GM19025 (cell line): Measurements from ENCODE around the gene ANKRD35.
"Not testable (repeated sequence)": the region's sequence is repeated elsewhere in the genome, so short reads cannot be mapped to it uniquely, and the experiment has no call there.

Experiments
- ATAC-seq: cut with Tn5 transposase; IDR thresholded peaks from one replicate; pipeline ENCODE4 v1.9.1; 2021; ENCODE audit warnings: mild to moderate bottlenecking, low read depth, moderate library complexity; ENCODE audit not compliant: unreplicated experiment

The ANKRD35 gene

DNA sequence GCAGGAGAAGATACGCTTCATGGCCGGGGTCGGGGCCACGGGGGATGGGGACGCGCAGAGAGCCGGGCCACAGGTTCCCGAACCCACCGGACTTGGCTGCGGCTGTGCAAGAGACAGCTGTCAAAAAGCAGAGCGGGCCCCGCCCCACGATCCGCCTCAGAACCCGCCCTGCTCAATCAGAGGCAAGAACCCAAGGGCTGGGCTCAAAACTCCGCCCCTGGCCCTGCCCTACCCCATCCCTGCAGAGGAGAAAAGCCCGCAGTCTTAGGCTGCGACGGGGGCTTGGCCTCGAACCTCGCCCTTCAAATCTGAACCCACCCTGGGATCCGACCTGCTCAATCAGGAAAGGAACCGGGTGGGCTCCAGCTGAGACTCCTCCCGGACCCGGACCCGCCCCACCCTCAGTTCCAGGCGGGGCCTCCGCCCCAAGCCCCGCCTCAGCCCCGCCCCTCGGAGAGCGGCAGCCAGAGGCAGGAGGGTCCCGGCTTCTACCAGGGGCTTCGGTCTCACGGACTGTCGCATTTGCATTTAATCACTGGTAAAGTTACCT is at the start of gene ANKRD35:
ANKRD35 (minus strand) TSS at position 129 of the 550 bp plus-strand sequence; CDS start at position 21, 108 bp downstream.
- peak; percentile 100 for ATAC-seq

DNA sequence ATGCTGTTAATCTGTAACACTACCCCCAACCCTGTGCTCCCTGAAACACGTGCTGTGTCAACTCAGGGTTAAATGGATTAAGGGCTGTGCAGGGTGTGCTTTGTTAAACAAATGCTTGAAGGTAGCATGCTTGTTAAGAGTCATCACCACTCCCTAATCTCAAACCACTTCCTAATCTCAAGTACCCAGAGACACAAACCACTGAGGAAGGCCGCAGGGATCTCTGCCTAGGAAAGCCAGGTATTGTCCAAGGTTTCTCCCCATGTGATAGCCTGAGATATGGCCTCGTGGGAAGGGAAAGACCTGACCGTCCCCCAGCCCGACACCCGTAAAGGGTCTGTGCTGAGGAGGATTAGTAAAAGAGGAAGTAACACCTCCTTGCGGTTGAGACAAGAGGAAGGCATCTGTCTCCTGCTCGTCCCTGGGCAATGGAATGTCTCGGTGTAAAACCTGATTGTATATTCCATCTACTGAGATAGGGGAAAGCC is 46.9 kb upstream of the ANKRD35 start:
- ATAC-seq, result not testable (repeated sequence)

GRCh38 chr1:145927916-145928643 is 42.4 kb upstream of the ANKRD35 start:
- no peak for ATAC-seq

GRCh38 chr1:145927063-145927886 is 41.6 kb upstream of the ANKRD35 start, which contains the start of gene RBM8A:
Gene RBM8A (minus strand): TSS chr1:145927484. CDS start chr1:145927426, 58 bp downstream.
- peak; percentile 97 for ATAC-seq

DNA sequence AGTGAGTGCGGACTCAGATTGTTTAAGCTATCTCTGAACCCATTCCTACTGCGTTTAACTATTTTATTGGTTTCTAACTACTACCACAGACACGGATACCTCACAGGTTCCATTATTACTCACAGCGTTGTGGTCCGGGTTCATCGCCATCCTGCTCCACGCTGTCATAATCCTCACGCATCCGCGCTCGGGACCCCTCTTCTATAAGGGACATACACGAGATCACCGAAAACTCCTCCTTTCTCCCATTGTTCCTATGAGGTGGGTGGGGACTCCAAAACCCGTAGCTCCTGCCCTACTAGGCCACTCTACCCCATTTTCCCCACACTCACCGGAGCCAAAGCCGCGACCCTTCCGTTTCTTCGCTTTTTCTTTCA is 41.0 kb upstream of the ANKRD35 start:
- ATAC-seq, result no peak

DNA sequence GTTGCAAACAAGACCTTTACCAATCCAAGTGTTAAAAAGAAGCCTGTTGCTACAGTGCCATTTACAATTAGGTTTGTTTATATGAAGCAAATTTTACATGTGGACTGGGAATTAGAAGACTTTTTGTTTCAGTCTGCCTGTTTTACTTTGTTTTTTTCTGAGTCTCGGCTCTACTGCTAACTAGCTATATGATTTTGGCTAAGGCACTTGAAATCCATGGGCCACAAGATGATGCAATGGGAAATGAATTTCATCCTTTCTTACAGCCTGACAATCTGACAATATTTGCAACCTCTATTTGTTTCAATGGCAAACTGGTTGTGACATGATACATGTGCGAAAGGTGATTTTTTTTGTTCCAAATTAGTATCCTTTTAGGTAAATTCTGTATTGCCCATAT is 36.6 kb upstream of the ANKRD35 start:
- no peak for ATAC-seq

DNA sequence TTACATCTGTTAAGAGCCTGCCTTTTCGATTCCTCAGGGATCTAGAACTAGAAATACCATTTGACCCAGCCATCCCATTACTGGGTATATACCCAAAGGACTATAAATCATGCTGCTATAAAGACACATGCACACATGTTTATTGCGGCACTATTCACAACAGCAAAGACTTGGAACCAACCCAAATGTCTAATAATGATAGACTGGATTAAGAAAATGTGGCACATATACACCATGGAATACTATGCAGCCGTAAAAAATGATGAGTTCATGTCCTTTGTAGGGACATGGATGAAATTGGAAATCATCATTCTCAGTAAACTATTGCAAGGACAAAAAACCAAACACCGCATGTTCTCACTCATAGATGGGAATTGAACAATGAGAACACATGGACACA is 34.6 kb upstream of the ANKRD35 start:
- not testable (repeated sequence) for ATAC-seq

- peak; percentile 9 for ATAC-seq
Observed at GRCh38 chr1:145918992-145919939, 33.6 kb upstream of the ANKRD35 start.

- ATAC-seq, result peak; percentile 89
Observed at GRCh38 chr1:145918144-145918991, 32.7 kb upstream of the ANKRD35 start, which contains the start of gene PEX11B. Gene PEX11B (minus strand): TSS chr1:145918717. CDS start chr1:145918688, 29 bp downstream.

GRCh38 chr1:145917595-145917994 is 31.9 kb upstream of the ANKRD35 start:
- ATAC-seq, result no peak

GRCh38 chr1:145916745-145917144 is 31.1 kb upstream of the ANKRD35 start:
- no peak for ATAC-seq

DNA sequence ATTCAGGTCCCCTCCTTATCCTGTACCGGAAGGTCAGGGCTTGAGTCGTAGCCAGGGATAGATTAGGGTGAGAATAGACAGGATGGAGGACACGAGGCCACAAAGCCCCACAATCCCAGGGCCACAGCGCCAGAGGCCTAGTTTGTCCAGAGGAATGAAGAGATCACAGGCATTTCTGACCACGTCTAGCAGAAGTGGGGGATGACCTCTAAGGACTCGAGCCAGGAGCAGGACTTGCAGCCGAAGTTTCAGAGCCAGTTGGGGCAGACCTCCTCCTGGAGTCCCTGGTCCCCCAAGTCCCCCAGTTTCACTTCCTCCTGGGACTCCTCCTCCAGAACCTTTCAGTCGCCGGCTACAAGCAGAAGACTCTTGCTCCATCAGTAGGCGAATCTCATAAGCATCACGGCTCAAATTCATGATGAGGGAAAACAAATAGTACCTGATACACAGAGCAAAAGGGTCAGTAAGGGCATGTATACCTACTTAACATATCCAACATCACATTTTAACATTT is 26.5 kb upstream of the ANKRD35 start:
- ATAC-seq, result no peak

GRCh38 chr1:145908653-145909052 is 23.0 kb upstream of the ANKRD35 start:
- no peak for ATAC-seq

GRCh38 chr1:145906954-145907753 is 21.5 kb upstream of the ANKRD35 start:
- no peak for ATAC-seq

DNA sequence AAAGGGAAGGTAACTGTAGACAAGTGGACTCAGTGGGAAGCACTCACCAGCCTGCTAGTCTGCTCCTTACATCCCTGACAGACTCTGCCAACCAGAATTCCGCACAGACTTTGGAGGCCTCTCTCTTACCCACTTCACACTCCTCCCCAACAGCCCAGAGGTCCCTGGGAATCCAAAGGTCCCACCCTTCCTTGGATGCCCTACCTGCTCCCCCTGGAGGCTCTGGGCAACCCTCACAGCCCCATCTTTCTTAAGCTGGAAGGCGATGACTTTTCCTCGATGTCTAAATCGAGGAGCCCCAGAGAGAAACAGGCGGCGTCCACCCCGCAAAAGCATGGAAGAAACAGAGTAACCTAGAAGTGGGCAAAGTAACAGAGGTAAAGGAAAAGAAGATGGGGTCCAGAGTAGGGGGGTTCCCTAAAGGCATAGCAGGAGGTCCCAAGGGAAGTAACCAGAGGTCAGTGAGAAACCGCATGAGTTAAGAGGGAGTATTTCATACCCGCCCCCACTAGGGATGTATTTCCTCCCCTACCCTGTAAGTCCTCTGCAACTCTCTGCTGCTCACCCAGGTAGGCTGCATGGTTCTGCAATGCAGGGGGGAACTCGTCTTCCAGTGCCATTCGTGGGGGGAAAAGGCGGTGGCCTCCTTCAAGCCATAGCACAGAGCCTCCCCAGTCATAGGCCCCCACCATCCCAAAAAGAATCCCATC is 15.8 kb upstream of the ANKRD35 start:
- no peak for ATAC-seq

- ATAC-seq, result no peak
Observed at GRCh38 chr1:145898756-145899155, 13.1 kb upstream of the ANKRD35 start.

- no peak for ATAC-seq
Observed at GRCh38 chr1:145897969-145898368, 12.3 kb upstream of the ANKRD35 start.
